Breast epithelium (tissue), 4 donors: ENCODE data around the gene MBD5. TPM values are rescaled to one million over a fixed set of nuclear protein-coding genes. Genes with fewer than 3 reads are reported as not detected.

Experiments
- DNase-seq, 2 donors: peaks; one replicate each; pipeline ENCODE4 v3.0.0-alpha.2; 2019; ENCODE audit warnings: low spot score in 2 of 2
- H3K27ac ChIP-seq, 2 donors: fragments of 200-600 bp; sonication (generic) in 1 of 2; one replicate each; pipeline ENCODE4 v1.5.1; 2016 to 2019; ENCODE audit warnings: mild to moderate bottlenecking in 1 of 2
- H3K27me3 ChIP-seq, 2 donors: fragments of 200-600 bp; sonication (generic) in 1 of 2; one replicate each; pipeline versions ENCODE4 v1.5.1 to v1.6.0; 2017 to 2019; ENCODE audit warnings: control low read depth in 1 of 2, mild to moderate bottlenecking in 1 of 2
- H3K36me3 ChIP-seq: fragments of 200-600 bp; one replicate; pipeline ENCODE4 v1.5.1; 2019
- H3K4me1 ChIP-seq, 2 donors: fragments of 200-600 bp; sonication (generic); one replicate each; pipeline ENCODE4 v1.5.1; 2016 to 2019; ENCODE audit warnings: control low read depth in 1 of 2
- H3K4me3 ChIP-seq, 3 donors: fragments of 200-600 bp; sonication (generic); 1 replicate in 2 of 3; 2 replicates in 1 of 3; pipeline ENCODE4 v1.5.1; 2016 to 2019; ENCODE audit warnings: mild to moderate bottlenecking in 3 of 3, moderate library complexity in 2 of 3
- H3K9me3 ChIP-seq, 2 donors: fragments of 200-600 bp; sonication (generic) in 1 of 2; one replicate each; pipeline ENCODE4 v1.5.1; 2016 to 2019; ENCODE audit warnings: control low read depth in 1 of 2
- CTCF ChIP-seq, 3 donors: fragments of 450-650 bp; IDR thresholded peaks; one replicate each; pipeline ENCODE4 v1.5.1; 2016 to 2017; ENCODE audit warnings: antibody characterized with exemption in 3 of 3, mild to moderate bottlenecking in 3 of 3, moderate library complexity in 3 of 3
- POLR2A ChIP-seq: fragments of 450-650 bp; IDR thresholded peaks from one replicate; pipeline ENCODE4 v1.6.1; 2016; ENCODE audit warnings: antibody characterized with exemption, mild to moderate bottlenecking, moderate library complexity
- POLR2AphosphoS5 ChIP-seq, 3 donors: sonication (generic); formaldehyde crosslinking; IDR thresholded peaks; one replicate each; pipeline ENCODE4 v1.6.1; 2017; ENCODE audit warnings: antibody characterized with exemption in 3 of 3
- intact Hi-C: fragments of 100-400 bp; cut with DNase I; formaldehyde crosslinking; loops from one replicate; pipeline ENCODE4 v1.15.1; 2023; ENCODE audit warnings: low total_unique reads
- total RNA-seq, 3 donors: library from RNA; depleted of rRNA; stranded (reverse); fragments of >200 nt; gene quantifications; one replicate each; pipeline ENCODE4 v1.1.0, GENCODE V29; 2016

MBD5 gene
- total RNA-seq, 3 donors from 2014 or later: 24.0 to 63.8 (median 40.3) TPM

- no peaks in the 10 kb centered on the region for H3K27me3 ChIP-seq
- H3K9me3 ChIP-seq: no peaks in the 10 kb centered on the region
- no peak for DNase-seq
- no peak overlapping the region for H3K4me3 ChIP-seq
- TF ChIP-seq CTCF (IDR thresholded peaks at IDR 0.05) (no peak), POLR2AphosphoS5 (IDR thresholded peaks at IDR 0.05) (no peak), POLR2A (no peak)
- H3K36me3 ChIP-seq: no peaks in the 10 kb centered on the region
- no peaks in the 10 kb centered on the region for H3K4me1 ChIP-seq
- no peak overlapping the region for H3K27ac ChIP-seq
- intact Hi-C loops: no loop called here
These were observed 511.0 kb downstream of the MBD5 start for GRCh38 chr2:148531669-148532428.

- Histone ChIP-seq H3K27ac (no peak overlapping the region), H3K36me3 (no peaks in the 10 kb centered on the region), H3K27me3 (no peaks in the 10 kb centered on the region), H3K4me3 (no peak overlapping the region), H3K9me3 (no peaks in the 10 kb centered on the region), H3K4me1 (no peaks in the 10 kb centered on the region)
- no peak for TF ChIP-seq POLR2AphosphoS5 (IDR thresholded peaks at IDR 0.05)
- no peak for TF ChIP-seq CTCF (IDR thresholded peaks at IDR 0.05)
- no peak for TF ChIP-seq POLR2A
- DNase-seq: no peak
- intact Hi-C loops: no loop called here
These were observed 512.1 kb downstream of the MBD5 start for GRCh38 chr2:148533004-148533403.

GRCh38 chr2:148533685-148534084 is 512.8 kb downstream of the MBD5 start:
- Histone ChIP-seq H3K9me3 (no peaks in the 10 kb centered on the region), H3K27ac (no peak overlapping the region), H3K36me3 (no peaks in the 10 kb centered on the region), H3K4me3 (no peak overlapping the region), H3K4me1 (no peaks in the 10 kb centered on the region), H3K27me3 (no peaks in the 10 kb centered on the region)
- intact Hi-C loops: no loop called here
- TF ChIP-seq POLR2A: no peak
- DNase-seq: no peak

GRCh38 chr2:148534416-148535204 is 513.7 kb downstream of the MBD5 start:
- H3K9me3 ChIP-seq: no peaks in the 10 kb centered on the region
- TF ChIP-seq POLR2A (no peak), POLR2AphosphoS5 (IDR thresholded peaks at IDR 0.05) (no peak), CTCF (IDR thresholded peaks at IDR 0.05) (no peak)
- no peaks in the 10 kb centered on the region for H3K27me3 ChIP-seq
- H3K36me3 ChIP-seq: no peaks in the 10 kb centered on the region
- H3K27ac ChIP-seq: no peak overlapping the region
- DNase-seq: no peak
- H3K4me1 ChIP-seq: no peaks in the 10 kb centered on the region
- intact Hi-C loops: loop anchor here (5.0 kb wide), 1 partner anchor 1217 kb away; no protein-coding TSS in a partner anchor
- no peak overlapping the region for H3K4me3 ChIP-seq

GRCh38 chr2:148538375-148538774 is 517.5 kb downstream of the MBD5 start:
- intact Hi-C loops: loop anchor here (5.0 kb wide), 1 partner anchor 1221 kb away; no protein-coding TSS in a partner anchor
- Histone ChIP-seq H3K27me3 (no peaks in the 10 kb centered on the region), H3K27ac (no peak overlapping the region), H3K36me3 (no peaks in the 10 kb centered on the region), H3K9me3 (no peaks in the 10 kb centered on the region), H3K4me3 (no peak overlapping the region), H3K4me1 (no peaks in the 10 kb centered on the region)
- DNase-seq: no peak
- TF ChIP-seq POLR2A (no peak), POLR2AphosphoS5 (IDR thresholded peaks at IDR 0.05) (no peak), CTCF (IDR thresholded peaks at IDR 0.05) (no peak)
